Smooth muscle cell of bladder (primary cell): Measurements from ENCODE around the gene CTSZ. TPM values are rescaled to one million over a fixed set of nuclear protein-coding genes. Genes with fewer than 3 reads are reported as not detected.

Source experiments
- total RNA-seq: library from RNA; depleted of rRNA; stranded (reverse); fragments of >200 nt; gene quantifications from 2 replicates; pipeline ENCODE4 v1.2.3, GENCODE V29; 2014

CTSZ gene
- 144 and 195 TPM in 2 replicates for total RNA-seq

DNA sequence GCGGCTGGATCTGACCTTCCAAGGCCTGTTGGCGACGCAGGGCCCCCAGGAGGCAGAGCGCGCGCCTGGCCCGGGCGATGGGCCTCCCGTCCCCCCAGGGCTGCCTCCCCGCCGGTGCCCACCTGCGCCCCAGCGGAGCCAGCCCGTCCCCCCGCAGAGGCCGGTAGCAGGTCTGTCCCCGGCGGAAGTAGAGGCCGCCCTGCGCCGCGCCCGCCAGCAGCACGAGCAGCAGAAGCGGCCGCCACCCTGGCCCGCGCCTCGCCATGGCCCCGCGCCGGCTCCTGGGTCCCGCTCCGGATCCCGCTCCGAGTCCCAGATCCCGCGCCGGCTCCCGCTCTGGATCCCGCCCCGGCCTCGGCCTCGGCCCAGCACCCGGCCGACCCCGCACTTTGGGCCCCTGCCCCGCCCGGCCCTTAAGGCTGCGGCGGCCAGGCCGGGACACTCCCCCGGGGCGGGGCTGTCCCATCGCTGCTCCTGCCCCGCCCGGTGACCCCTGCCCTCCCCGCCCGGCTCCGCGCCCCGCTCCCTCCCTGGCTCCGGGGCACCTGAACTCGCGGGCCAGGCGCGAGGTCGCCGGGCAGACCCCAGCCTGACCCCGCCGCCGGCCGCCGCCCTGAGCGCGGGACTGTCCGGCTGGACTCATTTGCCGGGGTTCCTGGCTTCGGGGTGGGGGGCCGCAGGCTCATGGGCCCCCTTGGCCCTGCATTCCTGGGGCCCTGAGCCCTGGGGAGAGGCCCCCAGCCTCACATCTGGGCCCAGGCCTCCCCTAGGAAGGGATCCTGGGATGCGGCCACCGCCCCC lies at the start of gene CTSZ:
CTSZ (minus strand) TSS at position 391 of the 801 bp plus-strand sequence; CDS start at position 265, 126 bp downstream.

DNA sequence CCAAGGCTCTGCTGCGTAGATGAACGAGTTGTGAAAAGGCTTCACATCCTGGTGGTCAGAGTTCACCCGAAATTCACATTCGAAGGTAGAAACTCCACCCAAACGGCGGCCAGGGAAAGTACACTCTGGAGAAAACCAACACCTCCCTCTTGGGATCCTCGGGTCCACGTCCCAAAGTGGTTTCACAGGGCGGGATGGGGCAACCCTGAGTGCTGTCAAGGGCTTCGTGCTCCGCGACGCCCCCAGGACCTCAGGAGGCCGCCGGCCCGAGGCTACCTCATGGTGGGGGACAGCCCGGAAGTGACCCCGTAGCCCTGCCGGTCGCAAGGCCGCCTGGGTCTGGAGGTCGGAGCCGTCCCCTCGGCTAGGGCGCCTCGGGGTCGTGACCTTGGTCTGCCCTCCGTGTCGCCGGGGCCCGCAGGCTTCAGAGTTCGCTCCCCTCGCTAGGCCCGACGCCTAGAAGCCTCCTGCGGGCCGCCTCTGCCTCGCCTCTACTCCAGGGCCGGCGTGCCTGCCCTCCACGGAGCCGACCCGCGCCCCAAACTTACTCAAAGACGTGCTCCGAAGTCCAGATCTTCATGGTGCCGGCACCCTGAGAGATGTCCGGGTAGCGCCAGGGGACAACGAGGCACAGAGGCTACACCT lies 35.2 kb upstream of the CTSZ start, which contains the start of gene PRELID3B:
PRELID3B (minus strand) TSS at position 636 of the 645 bp plus-strand sequence; CDS start at position 580, 56 bp downstream.

DNA sequence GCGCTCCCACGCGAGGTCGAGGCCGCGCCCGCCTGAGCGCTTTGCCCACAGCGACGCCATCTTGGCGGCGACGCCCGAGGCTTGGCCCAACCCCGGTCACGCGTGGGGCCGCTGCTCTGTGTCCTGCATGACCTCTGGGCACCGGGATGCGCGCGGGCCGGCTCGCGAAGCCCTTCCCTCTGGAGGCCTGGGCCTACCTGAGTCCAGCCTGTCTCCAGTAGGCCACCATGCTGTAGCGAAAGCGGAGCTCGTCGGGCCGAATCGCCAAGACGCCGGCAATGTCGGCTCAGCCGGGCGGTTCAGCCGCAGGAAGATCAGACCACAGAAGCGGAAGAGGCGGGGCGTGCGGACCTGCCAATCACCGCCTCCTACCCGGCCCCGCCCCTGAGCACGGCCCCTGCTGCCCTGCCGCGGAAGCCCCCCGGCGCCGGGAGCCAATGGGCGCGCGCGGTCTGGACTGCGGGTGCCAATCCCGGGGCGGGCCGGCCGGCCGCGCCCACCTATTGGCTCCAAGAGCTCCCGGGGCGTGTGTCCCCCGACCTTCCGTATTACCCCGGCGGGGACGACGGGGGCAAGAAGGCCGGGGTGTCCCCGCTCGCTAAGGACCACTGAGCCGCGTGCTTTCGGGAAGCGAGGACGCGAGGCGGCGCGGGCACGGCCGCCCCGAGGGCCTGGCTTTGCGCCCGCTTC lies 25.1 kb upstream of the CTSZ start, which contains the start of gene ATP5F1E:
ATP5F1E (minus strand) TSS at position 313 of the 690 bp plus-strand sequence; CDS start at position 229, 84 bp downstream.

DNA sequence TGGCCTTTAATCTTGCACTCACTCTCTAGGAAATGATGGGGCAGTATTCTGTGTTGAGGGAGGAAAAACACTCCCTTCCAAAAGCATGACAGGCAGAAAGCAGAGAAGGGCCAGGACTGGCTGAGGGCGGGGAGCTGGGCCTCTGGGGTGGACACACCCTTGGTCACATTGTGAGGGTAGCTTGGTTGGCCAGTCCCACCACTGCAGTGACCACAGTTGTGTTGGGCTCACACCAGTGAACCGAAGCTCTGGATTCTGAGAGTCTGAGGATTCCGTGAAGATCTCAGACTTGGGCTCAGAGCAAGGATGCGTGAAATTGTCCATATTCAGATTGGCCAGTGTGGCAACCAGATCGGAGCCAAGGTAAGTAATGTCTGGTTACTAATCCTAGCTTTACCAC lies 12.2 kb upstream of the CTSZ start, which contains the start of gene TUBB1:
TUBB1 (plus strand) TSS at position 213 of the 400 bp plus-strand sequence; CDS start at position 307, 94 bp downstream.

DNA sequence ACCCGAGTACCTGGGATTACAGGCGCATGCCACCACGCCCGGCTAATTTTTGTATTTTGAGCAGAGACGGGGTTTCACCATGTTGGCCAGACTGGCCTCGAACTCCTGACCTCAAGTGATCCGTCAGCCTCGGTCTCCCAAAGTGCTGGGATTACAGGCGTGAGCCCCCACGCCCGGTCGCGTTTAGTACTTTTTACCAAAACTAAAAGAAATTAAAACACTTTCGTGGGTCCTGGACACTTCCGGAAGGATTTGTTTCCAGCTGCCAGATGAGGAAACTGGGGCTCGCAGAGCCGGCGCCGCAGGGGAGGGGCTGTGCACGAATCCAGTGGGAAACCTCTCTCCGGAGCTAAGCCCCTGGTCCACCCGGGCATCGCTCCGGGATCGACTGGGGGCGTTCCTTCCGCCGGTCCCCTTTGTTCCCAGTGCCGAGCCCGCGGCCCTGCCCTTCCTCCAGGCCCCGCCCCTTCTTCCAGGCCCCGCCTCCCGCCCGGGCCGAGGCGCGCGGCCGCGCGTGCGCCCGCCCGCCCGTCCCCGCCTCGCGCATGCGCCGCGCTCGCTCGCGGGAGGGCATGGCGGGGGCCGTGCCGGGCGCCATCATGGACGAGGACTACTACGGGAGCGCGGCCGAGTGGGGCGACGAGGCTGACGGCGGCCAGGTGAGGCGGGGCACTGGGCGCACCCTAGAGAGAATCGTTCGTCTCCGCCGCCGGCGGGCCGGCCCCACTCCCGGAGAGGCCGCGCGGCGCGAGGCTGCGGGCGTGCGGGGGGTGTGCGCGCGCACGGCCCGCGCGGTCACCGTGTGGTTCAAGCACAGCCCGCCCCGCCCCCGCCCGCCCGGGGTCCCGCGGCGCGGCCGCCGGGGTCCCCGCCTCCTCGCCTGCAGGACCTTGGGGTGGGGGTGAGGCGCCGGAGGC lies 26.1 kb downstream of the CTSZ start, which contains the start of gene NELFCD:
NELFCD (plus strand) TSS at position 546 of the 917 bp plus-strand sequence; CDS start at position 600, 54 bp downstream.

Other genes starting within 250 kb of the CTSZ start
- 0.71 and 1.2 TPM in 2 replicates for gene GNAS-AS1, start 156.4 kb downstream of the CTSZ start, total RNA-seq
- gene GNAS, start 154.5 kb downstream of the CTSZ start, total RNA-seq, result 386 and 451 TPM in 2 replicates
- gene NELFCD, start 26.0 kb downstream of the CTSZ start, total RNA-seq, result 44.7 and 49.2 TPM in 2 replicates
- under 0.01 TPM in 1 of 2 replicates, not detected in the other for gene TUBB1, start 12.2 kb upstream of the CTSZ start, total RNA-seq
- gene ATP5F1E, start 25.1 kb upstream of the CTSZ start, total RNA-seq, result 31.0 and 36.1 TPM in 2 replicates
- 85.8 and 86.5 TPM in 2 replicates for gene PRELID3B, start 35.5 kb upstream of the CTSZ start, total RNA-seq
- gene ZNF831, start 156.6 kb upstream of the CTSZ start, total RNA-seq, result not detected in 2 replicates